HCT116 (cell line): ENCODE measurements around the gene AK5.

ENCODE experiments used
- ATF3 ChIP-seq: IDR thresholded peaks from 2 replicates; pipeline ENCODE4 v1.6.1; 2012
- CTCF ChIP-seq, 3 experiments: fragments of 200-600 bp in 1 of 3; sonication (generic) in 1 of 3; IDR thresholded peaks in 2 of 3; conservative IDR thresholded peaks in 1 of 3; 2 replicates each; pipeline ENCODE4 v1.5.1; 2012 to 2017; ENCODE audit warnings: low read depth in 2 of 3, low read length in 2 of 3, antibody characterized with exemption in 1 of 3, borderline replicate concordance in 1 of 3, control low read depth in 1 of 3, mild to moderate bottlenecking in 1 of 3, mixed read lengths in 1 of 3, mixed run types in 1 of 3, moderate library complexity in 1 of 3; ENCODE audit not compliant: insufficient read depth in 1 of 3
- ELF1 ChIP-seq: IDR thresholded peaks from 2 replicates; pipeline ENCODE4 v1.6.1; 2012; ENCODE audit warnings: low read depth, borderline replicate concordance
- POLR2A ChIP-seq: IDR thresholded peaks from 2 replicates; pipeline ENCODE4 v1.7.0; 2011; ENCODE audit warnings: borderline replicate concordance; ENCODE audit not compliant: insufficient read depth, insufficient read length; ENCODE audit errors: extremely low read depth
- POLR2AphosphoS5 ChIP-seq: IDR thresholded peaks from 2 replicates; pipeline ENCODE4 v1.6.1; 2011; ENCODE audit warnings: mild to moderate bottlenecking, low read depth, low read length, moderate library complexity
- REST ChIP-seq: IDR thresholded peaks from 2 replicates; pipeline ENCODE4 v1.6.1; 2012; ENCODE audit warnings: low read depth
- YY1 ChIP-seq: IDR thresholded peaks from 2 replicates; pipeline ENCODE4 v1.6.1; 2011; ENCODE audit warnings: low read length, low read depth, moderate library complexity, mild to moderate bottlenecking; ENCODE audit not compliant: insufficient replicate concordance; ENCODE audit errors: extremely low read depth

- TF ChIP-seq CTCF (IDR thresholded peaks at IDR 0.05 in 2 of 3, conservative IDR thresholded peaks at IDR 0.05 in 1 of 3; ENCODE audit: borderline replicate concordance in 1 of 3, insufficient read depth in 1 of 3, low read depth in 2 of 3, low read length in 2 of 3) (no peak), ATF3 (no peak), REST (no peak), POLR2A (no peak), ELF1 (no peak), POLR2AphosphoS5 (no peak), YY1 (no peak)
Observed at GRCh38 chr1:77583483-77583882, 301.7 kb downstream of the AK5 start.
